GM21528 (cell line): ENCODE data around the gene IFI16.
"Not testable (repeated sequence)": the region's sequence is repeated elsewhere in the genome, so short reads cannot be mapped to it uniquely, and the experiment has no call there.

Source experiments
- ATAC-seq: cut with Tn5 transposase; IDR thresholded peaks from one replicate; pipeline ENCODE4 v1.9.1; 2021; ENCODE audit warnings: mild to moderate bottlenecking, moderate library complexity; ENCODE audit not compliant: unreplicated experiment, low FRiP score

IFI16 gene

DNA sequence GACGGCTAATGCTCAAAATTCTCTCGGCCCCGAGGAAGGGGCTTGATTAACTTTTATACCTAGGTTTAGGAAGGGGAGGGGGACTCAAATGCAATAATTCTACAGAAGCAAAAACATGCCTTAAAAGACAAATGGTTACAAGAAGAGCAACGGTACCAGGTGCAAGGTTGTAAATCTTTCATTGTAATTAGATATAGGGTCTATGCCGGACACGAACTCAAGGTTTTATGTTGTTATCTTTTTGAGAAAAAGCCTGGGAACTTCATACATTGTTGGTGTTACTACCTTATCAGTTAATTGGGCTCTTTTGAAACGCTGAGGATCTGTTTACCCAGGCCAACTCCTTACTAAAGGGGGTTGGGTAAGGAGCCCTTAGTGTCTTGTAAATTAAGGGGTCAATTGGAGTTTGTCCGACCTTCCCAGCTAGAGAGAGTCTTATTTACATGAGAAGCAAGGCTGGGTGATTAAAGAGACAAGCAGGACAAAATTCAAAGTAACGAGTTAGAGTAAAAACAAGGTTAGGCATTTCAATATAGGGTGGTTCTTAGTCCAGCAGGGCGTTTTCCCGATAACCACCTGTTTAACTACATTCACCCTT lies 3.4 kb upstream of the IFI16 start:
- ATAC-seq, result not testable (repeated sequence)

DNA sequence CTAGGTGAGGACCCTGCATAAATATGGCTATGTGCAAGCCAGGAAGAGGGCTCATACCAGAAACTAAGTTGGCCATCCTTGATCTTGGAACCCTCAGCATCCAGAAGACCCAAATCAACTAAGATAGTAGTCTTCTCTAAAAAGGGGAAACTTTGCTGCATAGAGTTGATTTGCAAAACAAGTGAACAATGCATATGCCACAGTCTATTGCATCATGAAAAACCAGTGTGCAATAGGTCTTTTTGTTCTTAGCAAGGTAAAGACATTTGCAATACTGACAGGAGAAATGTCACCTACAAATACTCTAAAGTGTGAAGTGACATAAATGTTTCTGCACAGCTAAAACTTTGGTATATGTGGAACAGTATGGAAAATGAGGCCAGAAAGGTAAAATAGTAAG lies 2.0 kb upstream of the IFI16 start:
- ATAC-seq, result no peak

DNA sequence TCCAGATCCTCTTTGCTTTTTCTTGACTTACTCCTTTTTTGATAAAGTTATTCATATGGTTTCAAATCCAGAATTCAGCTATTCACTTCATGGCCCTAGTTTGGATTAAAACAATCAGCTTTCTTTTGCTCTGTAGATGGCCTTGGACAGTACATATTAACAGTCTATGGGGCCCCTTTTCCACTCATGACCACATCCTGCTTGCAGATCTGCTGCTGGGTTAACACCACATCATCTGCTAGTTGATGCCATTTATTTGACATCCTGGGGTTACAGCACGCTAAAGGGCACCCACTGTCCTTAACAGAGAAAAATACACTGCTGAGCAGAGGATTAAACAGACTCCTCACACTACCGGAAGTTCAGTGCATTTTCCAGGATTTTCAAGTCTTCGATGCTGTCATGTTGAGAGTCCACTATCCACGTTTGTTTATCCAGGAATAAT lies 941 bp upstream of the IFI16 start:
- ATAC-seq, result peak; percentile 76

DNA sequence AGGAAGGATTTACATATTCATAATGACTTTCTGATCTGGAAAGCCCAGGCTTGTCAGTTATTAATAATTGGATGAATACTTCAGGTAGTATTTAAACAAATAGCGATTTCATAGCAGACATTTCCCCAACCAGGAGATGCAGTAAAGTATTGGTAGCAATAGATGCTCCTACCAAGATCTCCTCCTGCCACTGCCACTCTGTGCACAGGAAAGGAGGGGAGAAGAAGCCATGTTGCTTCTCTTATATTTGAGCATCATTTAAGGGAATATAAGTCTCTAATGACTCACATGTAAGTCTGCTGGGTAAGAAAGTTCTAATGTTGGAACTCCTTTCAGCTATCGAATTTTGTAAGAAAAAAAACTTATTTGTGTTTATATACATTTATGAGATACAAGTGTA lies 420 bp upstream of the IFI16 start:
- ATAC-seq, result no peak

DNA sequence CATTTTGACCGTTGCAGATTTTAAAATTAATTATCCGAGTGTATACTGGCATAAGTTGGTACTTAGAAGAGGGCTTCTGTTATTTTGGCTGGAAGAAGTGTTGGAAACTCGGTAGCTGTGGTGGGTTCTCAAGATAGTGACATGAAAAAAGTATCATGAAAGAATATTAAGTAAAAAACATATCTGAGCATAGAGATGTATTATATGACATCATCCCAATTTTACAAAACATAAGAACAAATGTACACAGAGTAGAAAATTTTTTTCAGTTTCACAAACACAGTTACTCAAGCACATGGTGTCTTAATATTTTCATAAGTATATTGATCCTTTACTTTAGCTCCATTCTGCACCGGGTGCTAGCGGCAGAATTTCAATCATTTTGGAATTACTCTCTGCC lies 684 bp downstream of the IFI16 start:
- ATAC-seq, result no peak

DNA sequence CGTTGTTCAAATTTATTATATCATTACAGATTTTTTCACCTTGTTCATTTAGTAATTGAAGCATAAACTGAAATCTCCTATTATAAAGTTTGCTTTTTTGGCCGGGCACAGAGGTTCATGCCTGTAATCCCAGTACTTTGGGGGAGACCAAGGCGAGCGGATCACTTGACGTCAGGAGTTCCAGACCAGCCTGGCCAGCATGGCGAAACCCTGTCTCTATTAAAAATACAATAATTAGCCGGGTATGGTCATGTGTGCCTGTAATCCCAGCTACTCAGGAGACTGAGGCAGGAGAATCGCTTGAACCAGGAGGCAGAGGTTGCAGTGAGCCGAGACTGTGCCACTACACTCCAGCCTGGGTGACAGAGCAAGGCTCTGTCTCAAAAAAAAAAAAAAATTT lies 1.3 kb downstream of the IFI16 start:
- ATAC-seq, result not testable (repeated sequence)

DNA sequence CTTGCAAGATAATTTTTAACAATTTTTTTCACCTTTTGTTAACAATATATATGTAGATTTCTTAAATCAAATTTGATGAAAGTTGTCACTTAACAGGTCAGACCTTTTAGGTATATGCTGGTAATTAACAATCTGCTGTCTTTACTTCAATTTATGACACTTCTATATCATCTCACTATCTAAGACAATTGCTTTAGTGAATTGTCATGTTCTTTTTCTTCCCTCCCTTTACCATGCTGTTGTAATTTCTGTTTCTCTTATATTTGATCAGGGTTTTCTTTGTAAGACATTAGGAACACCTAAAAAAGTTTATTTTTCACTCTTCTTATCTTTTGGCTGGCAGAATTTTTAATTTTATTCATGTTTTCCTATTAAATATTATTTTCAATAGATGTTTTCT lies 2.0 kb downstream of the IFI16 start:
- ATAC-seq, result no peak

DNA sequence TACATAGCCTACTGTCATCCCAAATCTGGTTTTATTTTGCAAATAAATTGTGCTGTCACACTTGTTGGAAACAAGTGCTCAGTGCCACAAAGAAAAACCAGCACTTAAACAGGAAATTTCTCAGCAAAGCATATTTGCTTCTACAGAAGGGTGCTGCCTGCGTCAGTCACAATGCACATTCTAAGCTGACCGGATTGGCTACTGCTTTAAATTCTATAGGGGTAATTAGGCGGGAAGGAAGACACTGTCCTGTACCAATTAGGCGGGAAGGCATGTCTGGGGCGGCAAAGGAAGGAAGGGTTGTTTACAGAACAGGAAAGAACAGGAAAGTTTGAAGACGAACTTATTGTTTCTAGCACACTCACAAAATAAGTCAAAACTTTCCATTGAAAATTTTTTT lies 2.8 kb downstream of the IFI16 start:
- no peak for ATAC-seq

DNA sequence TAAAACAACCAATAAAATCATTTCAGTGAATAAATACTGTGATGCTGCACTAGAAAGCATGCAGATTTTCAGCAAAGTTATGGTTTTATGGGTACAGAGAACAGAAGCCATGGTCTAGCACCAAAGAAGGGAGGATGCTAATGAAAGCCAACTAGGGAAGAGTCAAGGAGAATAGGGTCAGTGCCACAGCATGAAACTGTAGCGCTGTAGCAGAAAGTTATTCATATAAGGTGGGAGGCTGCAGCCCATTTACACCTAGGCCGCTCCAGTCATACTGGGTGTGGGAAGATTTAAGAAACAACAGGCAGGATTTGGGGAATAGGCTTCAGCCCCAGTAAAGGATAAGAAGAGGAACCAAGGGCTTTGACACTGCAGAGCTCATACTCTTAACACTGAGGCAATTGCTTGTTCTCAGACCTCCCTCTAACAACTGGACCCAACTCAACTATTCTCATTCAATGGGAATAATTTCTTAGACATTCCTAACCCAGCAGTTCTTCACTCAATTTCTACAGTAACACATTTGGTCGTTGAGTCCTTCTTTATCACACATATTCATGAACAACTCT lies 4.4 kb downstream of the IFI16 start:
- ATAC-seq, result no peak

DNA sequence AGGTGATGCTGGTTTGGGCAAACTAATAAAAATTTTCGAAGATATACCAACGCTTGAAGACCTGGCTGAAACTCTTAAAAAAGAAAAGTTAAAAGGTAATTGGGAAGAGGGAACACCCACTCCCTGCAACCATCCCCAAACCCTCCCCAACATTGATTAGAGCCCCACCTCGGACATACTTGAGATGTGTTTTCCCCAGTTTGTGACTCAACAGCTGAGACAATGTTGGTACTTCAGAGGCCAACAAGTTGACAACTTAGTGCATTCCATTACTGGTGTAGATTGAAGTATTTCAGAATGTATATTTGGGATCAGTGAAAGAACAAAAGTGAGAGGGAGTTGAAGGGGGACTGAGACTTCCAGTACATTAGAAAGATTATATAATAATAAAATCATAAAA lies 5.1 kb downstream of the IFI16 start:
- no peak for ATAC-seq

DNA sequence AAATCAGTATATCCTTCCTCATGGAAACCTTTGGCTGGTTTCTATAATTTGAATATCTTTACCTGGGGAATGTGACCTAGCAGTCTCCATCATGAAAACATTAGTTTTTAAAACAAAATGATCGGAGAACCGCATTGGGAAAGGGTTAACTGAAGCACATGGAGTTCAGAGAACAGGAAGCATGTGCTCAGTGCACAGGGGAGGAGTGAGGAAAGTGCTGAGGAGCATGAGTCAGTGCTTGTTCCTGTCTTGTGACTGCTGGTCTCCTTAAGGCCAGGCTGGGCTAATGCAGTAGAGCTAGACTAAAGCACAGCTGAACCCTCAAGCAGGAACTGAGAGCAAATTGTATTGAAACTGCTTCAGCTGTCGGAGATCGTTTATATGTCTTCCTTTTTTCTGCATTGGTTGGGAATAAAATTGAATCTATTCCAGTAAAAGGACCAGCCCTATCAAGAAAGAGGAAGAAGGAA lies 5.8 kb downstream of the IFI16 start:
- peak; percentile 97 for ATAC-seq

DNA sequence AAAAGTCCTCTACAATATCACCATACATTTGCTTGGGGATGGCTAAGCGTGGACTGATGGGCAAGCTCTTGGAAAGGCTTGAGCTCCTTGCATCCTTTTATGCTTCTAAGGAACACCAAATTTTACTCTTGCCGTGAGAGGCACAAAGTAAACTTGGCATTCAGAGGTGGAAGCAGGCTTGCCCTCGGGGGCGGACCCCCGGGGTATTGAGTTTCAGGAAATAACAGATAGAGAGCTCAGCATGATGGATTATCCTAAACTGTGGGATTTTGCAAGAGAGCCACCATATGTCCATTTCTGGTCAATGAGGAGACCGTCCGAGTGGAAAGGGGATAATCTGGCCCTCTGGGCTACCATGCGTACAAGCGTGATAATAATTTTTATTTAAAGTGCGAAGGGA lies 14.0 kb downstream of the IFI16 start:
- ATAC-seq, result no peak

DNA sequence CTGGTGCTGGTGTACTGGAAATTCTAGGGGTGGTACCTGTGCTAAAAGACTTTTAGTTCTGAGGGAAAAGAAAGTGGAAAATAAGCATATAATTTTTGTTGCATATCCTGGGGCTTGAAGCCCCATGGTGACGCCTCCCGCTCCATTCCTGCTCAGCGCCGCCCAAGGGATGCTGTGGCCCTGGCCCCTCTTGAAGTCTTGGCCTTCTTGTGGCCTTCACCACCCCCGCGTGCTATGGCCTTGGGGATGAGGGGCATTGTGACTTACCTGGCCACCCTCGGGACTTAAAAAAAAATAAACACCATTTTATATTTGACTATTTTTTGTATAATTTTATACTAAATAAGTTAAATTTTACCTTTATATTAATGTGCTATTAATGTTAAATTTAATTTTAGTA lies 15.3 kb downstream of the IFI16 start:
- ATAC-seq, result no peak

DNA sequence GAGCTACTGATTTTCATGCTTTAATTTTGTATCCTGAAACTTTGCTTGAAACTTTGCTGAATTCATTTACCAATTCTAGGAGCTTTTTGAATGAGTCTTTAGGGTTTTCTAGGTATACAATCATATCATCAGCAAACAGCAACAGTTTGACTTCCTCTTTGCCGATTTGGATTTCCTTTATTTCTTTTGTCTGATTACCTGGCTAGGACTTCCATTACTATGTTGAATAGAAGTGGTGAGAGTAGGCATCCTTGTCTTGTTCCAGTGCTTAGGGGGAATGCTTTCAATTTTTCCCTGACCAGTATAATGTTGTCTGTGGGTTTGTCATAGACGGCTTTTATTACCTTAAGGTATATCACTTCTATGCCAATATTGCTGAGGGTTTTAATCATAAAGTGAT lies 17.1 kb downstream of the IFI16 start:
- not testable (repeated sequence) for ATAC-seq

DNA sequence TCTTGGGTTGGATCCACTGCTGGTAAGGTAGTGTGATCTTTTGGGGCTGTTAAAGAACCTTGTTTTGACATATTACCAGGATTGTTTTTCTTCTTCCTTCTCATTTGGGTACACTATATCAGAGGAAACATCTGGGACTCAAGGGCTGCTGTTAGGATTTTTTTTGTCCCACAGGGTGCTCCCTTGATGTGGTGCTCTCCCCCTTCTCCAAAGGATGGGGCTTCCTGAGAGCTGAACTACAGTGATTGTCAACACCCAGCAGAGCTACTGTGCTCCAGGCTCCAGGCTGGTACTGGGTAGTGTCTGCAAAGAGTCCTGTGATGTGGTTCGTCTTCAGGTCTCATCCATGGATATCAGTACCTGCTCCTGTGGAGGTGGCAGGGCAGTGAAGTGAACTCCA lies 20.6 kb downstream of the IFI16 start:
- ATAC-seq, result no peak

DNA sequence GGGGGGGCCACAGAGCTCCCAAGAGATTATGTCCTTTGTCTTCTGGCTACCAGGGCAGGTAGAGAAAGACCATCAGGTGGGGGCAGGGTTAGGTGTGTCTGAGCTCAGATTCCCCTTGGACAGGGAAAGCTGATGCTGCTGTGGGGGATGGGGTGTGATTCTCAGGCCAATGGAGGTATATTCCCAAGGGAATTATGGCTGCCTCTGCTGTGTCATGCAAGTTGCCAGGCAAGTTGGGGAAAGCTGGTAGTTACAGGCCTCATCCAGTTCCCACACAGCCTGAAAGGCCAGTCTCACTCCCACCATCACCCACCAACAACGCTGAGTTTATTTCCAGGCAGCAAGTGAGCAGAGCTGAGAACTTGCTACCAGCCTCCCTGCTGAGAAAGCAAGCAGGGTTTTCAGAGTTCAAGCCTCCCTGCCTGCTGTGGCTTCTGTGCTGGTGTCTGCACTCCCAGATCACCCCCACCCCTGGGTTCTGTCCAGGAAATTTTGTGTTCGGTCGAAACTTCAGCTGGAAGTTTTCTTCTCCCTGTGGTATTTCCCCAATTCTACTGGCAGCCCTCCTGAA lies 21.3 kb downstream of the IFI16 start:
- ATAC-seq, result no peak

DNA sequence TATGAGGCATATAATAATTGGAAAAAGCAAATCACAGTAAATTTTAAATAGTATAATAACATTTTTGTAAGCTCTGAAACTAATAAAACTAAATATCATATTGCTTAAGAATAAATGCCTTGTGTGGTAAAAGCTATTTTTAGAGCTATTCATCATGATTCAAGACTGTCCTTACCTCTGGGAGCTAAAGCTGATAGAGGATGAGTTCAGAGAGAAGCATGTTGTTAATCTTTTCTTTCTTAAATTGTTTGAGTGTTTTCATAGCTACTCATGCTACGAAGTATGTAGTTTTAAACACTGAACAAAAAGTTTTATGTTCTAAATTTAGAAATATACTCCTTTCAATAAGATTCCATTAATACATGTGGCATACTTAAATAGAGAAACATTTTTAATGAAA lies 30.5 kb downstream of the IFI16 start:
- ATAC-seq, result no peak

DNA sequence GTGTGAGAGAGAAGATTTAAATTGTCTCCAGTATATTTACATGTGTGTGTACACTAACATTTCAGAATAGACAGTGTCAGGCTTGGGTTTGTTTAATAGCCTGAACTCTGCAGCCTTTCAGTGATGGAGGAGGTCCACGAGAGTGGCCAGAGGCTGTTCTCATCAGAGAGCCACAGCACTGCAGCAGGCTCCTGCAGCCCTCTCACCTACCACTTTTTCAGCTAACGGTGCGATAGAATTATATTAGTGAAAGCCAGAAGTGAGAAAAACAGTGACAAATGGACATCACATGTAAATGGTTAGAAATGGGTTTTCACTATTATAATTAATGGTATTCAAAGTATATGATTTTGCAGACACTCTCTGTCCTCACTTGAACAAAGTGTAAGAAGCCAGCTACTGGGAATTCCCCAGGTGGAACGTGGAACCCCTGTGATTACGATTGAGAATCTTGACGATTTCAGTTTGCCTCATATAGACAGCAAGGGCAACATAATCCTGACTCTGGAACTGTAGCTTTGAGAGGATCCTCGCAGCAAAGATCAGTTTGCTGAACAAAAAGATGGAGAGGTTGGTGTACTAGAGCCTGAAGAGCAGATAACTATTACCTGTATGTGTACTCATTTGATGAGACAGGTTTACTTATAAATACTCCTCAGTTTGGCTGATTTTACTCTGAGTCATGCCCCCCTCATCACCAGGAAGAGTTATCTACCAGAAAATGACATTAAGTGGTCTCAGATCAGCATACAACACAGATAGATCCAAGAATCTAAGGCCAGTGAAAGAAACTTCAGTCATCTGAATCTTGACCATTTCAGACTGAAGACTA lies 31.4 kb downstream of the IFI16 start:
- no peak for ATAC-seq

DNA sequence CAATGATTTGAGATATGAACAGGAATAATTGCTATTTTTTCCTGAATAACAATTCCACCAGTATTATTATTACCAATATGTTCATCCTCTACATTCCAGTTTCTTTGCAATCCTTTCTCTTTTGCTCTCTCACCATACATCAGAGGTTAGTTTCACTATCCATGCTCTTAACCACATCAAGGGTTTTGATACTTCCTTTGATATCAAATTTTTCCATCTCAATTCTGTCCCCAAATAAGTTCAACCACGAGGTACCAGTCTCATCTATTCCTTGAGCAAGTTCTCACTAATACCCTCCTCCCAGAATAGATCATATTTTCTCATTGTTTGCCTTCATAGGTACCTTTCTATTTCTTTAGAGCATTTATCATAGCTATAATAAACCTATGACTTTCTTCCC lies 36.8 kb downstream of the IFI16 start:
- not testable (repeated sequence) for ATAC-seq

DNA sequence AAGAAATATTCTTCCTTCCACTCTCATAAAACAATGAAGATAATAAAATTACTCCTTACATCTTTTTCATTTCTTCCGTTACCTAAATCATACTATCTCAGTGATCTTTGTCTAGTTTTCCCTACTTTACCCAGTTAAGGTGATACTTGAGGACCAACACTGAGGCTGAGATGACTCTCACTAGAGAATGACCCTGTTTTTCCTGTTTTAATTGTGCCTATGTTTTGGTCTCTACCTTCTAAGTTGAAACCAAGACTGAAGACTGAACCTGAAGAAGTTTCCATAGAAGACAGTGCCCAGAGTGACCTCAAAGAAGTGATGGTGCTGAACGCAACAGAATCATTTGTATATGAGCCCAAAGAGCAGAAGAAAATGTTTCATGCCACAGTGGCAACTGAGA lies 41.7 kb downstream of the IFI16 start:
- no peak for ATAC-seq

DNA sequence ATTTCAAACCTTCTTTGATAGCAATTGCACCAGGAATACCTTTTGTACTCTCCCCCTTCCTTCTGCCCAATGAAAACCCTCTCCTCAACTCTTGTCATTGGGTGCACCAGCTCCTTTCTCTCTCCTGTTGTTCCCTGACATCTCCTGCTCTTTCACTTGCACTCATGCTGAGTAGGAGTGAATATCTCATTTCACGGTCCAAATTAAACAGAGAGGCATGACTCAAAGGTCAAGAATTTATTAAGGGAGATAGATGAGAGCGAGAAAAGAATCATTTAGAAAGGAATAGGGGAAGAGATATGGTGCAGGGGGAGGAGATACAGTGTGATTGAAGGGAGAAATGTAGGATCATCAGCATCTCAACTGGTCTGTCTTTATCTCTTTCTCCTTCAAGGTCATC lies 44.7 kb downstream of the IFI16 start:
- no peak for ATAC-seq
